ENCODE measurements around the gene CLPTM1. TPM values are rescaled to one million over a fixed set of nuclear protein-coding genes. Genes with fewer than 3 reads are reported as not detected.

CLPTM1 gene
- total RNA-seq, 4 donors from 2014 or later, result 86.2 to 137 (median 97.5) TPM

DNA sequence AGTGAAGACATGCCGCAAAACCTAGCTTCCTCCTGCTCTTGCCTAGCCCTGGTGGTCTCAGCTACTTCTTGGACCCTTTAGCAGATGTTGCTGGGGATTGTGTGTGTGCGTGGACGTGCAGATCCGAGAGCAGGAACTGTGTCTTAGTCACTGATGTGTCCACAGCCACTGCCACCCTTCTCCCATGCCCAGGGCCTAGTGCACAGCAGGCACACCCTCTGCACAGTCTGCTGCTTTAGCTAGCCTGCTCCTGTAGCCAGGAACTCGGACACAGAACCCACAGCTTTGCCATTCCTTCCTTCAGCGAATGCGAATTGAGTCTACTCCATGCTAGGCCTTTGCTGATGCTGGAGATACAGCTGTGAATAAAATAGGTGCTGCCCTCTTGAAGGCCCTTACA is 2.3 kb downstream of the CLPTM1 start:
- Histone ChIP-seq H3K4me3 (no peak overlapping the region), H3K9me3 (no peaks in the 10 kb centered on the region), H3K4me1 (peaks cover 43% of the 10 kb centered on the region), H3K27ac (no peak overlapping the region), H3K27me3 (no peaks in the 10 kb centered on the region), H3K36me3 (peaks cover 24% of the 10 kb centered on the region)
- DNase-seq (ENCODE audit: low spot score in 2 of 2), result no peak
- TF ChIP-seq POLR2A (IDR thresholded peaks at IDR 0.05) (no peak), EP300 (IDR thresholded peaks at IDR 0.05) (no peak), POLR2AphosphoS5 (IDR thresholded peaks at IDR 0.05) (no peak)
- TF ChIP-seq, protein P1, sequence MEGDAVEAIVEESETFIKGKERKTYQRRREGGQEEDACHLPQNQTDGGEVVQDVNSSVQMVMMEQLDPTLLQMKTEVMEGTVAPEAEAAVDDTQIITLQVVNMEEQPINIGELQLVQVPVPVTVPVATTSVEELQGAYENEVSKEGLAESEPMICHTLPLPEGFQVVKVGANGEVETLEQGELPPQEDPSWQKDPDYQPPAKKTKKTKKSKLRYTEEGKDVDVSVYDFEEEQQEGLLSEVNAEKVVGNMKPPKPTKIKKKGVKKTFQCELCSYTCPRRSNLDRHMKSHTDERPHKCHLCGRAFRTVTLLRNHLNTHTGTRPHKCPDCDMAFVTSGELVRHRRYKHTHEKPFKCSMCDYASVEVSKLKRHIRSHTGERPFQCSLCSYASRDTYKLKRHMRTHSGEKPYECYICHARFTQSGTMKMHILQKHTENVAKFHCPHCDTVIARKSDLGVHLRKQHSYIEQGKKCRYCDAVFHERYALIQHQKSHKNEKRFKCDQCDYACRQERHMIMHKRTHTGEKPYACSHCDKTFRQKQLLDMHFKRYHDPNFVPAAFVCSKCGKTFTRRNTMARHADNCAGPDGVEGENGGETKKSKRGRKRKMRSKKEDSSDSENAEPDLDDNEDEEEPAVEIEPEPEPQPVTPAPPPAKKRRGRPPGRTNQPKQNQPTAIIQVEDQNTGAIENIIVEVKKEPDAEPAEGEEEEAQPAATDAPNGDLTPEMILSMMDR (IDR thresholded peaks at IDR 0.05), result no peak
- 79% methylated on average over 7 of the region's 7 CpGs for WGBS

DNA sequence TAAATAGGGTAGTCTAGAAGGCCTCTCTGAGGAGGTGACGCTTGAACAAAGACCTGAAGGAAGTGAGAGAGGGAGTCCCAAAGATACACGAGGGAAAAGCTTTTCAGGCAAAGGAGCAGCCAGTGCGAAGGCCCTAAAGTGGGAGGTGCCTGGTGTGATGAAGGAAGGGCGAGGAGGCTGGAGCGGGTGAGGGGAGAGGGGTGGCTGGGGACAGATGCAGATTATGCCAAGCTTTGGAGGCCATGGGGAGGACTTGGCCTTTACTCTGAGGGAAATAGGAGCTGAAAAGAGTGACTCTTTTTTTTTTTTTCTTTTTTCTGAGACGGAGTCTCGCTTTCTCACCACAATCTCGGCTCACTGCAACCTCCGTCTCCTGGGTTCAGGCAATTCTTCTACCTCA is 2.9 kb downstream of the CLPTM1 start:
- Histone ChIP-seq H3K9me3 (no peaks in the 10 kb centered on the region), H3K4me3 (no peak overlapping the region), H3K27ac (no peak overlapping the region), H3K27me3 (no peaks in the 10 kb centered on the region), H3K4me1 (peaks cover 43% of the 10 kb centered on the region), H3K36me3 (peaks cover 27% of the 10 kb centered on the region)
- 80% methylated on average over 9 of the region's 9 CpGs for WGBS
- no peak for TF ChIP-seq POLR2A (IDR thresholded peaks at IDR 0.05)
- TF ChIP-seq EP300 (IDR thresholded peaks at IDR 0.05), result no peak
- TF ChIP-seq POLR2AphosphoS5 (IDR thresholded peaks at IDR 0.05), result no peak
- TF ChIP-seq, protein P1 (IDR thresholded peaks at IDR 0.05), result no peak
- DNase-seq (ENCODE audit: low spot score in 2 of 2), result no peak

DNA sequence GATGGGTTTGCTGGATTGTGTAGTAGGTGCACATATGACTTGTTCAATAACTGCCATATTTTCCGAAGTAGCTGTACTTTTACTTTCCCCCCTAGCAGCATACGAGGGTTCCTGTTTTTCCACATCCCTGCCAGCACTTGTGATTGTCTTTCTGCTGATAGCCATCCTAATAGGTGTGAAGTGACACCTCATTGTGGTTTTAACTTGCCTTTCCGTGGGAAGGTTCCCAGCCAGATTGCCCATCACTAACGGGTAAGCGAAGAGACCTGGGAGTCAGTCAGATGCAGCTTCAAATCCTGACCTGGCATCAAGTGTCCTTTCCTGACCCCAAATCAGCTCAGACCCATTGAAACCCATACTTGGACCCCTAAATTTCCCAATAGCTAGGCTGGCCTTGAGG is 4.5 kb downstream of the CLPTM1 start:
- Histone ChIP-seq H3K27me3 (no peaks in the 10 kb centered on the region), H3K36me3 (peaks cover 39% of the 10 kb centered on the region), H3K4me1 (peaks cover 33% of the 10 kb centered on the region), H3K9me3 (no peaks in the 10 kb centered on the region), H3K4me3 (no peak overlapping the region), H3K27ac (no peak overlapping the region)
- DNase-seq (ENCODE audit: low spot score in 2 of 2), result no peak
- TF ChIP-seq POLR2AphosphoS5 (IDR thresholded peaks at IDR 0.05) (no peak), EP300 (IDR thresholded peaks at IDR 0.05) (no peak), POLR2A (IDR thresholded peaks at IDR 0.05) (no peak)
- TF ChIP-seq, protein P1 (IDR thresholded peaks at IDR 0.05), result no peak
- 84% methylated on average over 5 of the region's 5 CpGs for WGBS

DNA sequence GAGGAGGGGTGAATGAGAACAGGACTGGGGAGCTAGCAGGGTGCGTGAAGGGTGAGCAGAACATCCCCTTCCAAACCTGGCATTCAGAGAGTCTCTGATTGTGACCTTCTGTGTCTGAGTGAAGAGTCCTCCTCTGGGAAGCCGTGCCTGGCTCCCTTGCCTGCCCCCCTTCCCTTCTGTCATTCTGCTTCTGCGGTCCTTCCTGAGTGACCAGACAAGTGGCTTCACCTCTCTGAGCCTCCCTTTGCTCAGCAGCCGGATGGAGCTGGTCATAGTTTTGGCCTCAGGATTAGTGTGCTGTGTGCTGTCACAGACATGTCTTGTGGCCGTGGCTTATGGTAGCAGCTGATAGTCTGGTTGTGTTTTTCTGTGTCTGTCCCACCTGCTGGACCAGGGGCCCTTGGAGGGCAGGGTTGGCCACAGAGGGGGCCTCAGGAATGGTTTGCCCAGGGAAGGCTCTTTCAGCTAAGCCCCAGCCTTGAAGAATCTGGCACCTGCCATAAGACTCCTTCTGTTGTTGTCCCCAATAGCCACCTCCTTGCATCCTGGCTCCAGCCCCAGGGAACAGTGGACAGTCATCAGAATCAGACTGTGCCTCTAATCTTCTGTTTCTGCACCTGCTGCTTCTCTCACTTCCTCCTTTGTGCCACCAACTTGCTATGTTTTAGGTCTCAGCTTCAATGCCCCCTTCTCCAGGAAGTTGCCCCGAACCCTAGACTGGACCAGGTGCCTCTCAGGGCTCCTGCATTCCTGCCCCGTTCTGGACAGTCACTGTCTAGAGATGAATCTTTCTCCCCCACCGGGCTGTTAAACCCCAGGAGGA is 5.9 kb downstream of the CLPTM1 start:
- Histone ChIP-seq H3K4me1 (peaks cover 27% of the 10 kb centered on the region), H3K4me3 (no peak overlapping the region), H3K36me3 (peaks cover 54% of the 10 kb centered on the region), H3K9me3 (no peaks in the 10 kb centered on the region), H3K27ac (no peak overlapping the region), H3K27me3 (no peaks in the 10 kb centered on the region)
- TF ChIP-seq POLR2A (IDR thresholded peaks at IDR 0.05) (no peak), POLR2AphosphoS5 (IDR thresholded peaks at IDR 0.05) (no peak), EP300 (IDR thresholded peaks at IDR 0.05) (no peak)
- TF ChIP-seq, protein P1 (IDR thresholded peaks at IDR 0.05), result no peak
- DNase-seq (ENCODE audit: low spot score in 2 of 2), result no peak
- WGBS, result 73% methylated on average over 8 of the region's 8 CpGs

DNA sequence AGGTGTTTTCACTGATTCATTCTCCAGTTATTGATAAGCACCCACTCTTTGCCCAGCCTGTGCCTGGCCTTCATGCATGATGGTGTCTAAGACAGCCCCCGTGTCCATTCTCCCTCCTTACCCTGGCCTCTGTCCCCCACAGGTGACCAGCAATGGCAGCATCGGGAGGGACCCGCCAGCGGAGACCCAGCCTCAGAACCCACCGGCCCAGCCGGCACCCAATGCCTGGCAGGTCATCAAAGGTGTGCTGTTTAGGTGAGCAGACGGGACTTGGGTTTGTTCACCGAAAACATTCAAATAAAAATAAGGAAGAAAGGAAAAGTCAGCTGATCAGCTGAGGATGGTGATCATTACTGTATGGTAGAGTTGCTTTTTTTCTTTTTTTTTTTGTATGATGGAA is 6.6 kb downstream of the CLPTM1 start:
- H3K27me3 ChIP-seq, result no peaks in the 10 kb centered on the region
- TF ChIP-seq POLR2A (IDR thresholded peaks at IDR 0.05), result no peak
- H3K27ac ChIP-seq, result no peak overlapping the region
- no peak for DNase-seq (ENCODE audit: low spot score in 2 of 2)
- H3K4me3 ChIP-seq, result no peak overlapping the region
- H3K9me3 ChIP-seq, result no peaks in the 10 kb centered on the region
- H3K4me1 ChIP-seq, result peaks cover 20% of the 10 kb centered on the region
- 94% methylated on average over 8 of the region's 8 CpGs for WGBS
- peaks cover 60% of the 10 kb centered on the region for H3K36me3 ChIP-seq

Measured in suprapubic skin (tissue), 4 donors.